ENCODE results near the gene ZNF805.

Gene ZNF805

GRCh38 chr19:57212109-57212508 is 28.3 kb upstream of the ZNF805 start:
- H3K4me3 ChIP-seq (replicated peaks; ENCODE audit: low read depth, low read length) = no peak overlapping the region
- no peak for TF ChIP-seq CTCF (IDR thresholded peaks at IDR 0.05; ENCODE audit: low read depth, low read length, missing control alignments)
- no peak for DNase-seq (ENCODE audit: extremely low read depth, low read depth)

GRCh38 chr19:57227502-57227901 is 12.9 kb upstream of the ZNF805 start:
- TF ChIP-seq CTCF (IDR thresholded peaks at IDR 0.05; ENCODE audit: low read depth, low read length, missing control alignments) = no peak
- DNase-seq (ENCODE audit: extremely low read depth, low read depth) = no peak
- no peak overlapping the region for H3K4me3 ChIP-seq (replicated peaks; ENCODE audit: low read depth, low read length)

- no peak for TF ChIP-seq CTCF (IDR thresholded peaks at IDR 0.05; ENCODE audit: low read depth, low read length, missing control alignments)
- H3K4me3 ChIP-seq (replicated peaks; ENCODE audit: low read depth, low read length) = no peak overlapping the region
- DNase-seq (ENCODE audit: extremely low read depth, low read depth) = no peak
Measured at GRCh38 chr19:57231686-57232085, 8.7 kb upstream of the ZNF805 start.

GRCh38 chr19:57233207-57233606 is 7.2 kb upstream of the ZNF805 start:
- DNase-seq (ENCODE audit: extremely low read depth, low read depth) = no peak
- TF ChIP-seq CTCF (IDR thresholded peaks at IDR 0.05; ENCODE audit: low read depth, low read length, missing control alignments) = no peak
- no peak overlapping the region for H3K4me3 ChIP-seq (replicated peaks; ENCODE audit: low read depth, low read length)

- H3K4me3 ChIP-seq (replicated peaks; ENCODE audit: low read depth, low read length) = peak overlapping the region; percentile 85
- no peak for DNase-seq (ENCODE audit: extremely low read depth, low read depth)
- no peak for TF ChIP-seq CTCF (IDR thresholded peaks at IDR 0.05; ENCODE audit: low read depth, low read length, missing control alignments)
Measured at GRCh38 chr19:57239982-57240310, 486 bp upstream of the ZNF805 start.

GRCh38 chr19:57241176-57241575 is 744 bp downstream of the ZNF805 start:
- TF ChIP-seq CTCF (IDR thresholded peaks at IDR 0.05; ENCODE audit: low read depth, low read length, missing control alignments) = no peak
- DNase-seq (ENCODE audit: extremely low read depth, low read depth) = no peak

GRCh38 chr19:57242821-57243220 is 2.4 kb downstream of the ZNF805 start:
- H3K4me3 ChIP-seq (replicated peaks; ENCODE audit: low read depth, low read length) = no peak overlapping the region
- DNase-seq (ENCODE audit: extremely low read depth, low read depth) = no peak
- no peak for TF ChIP-seq CTCF (IDR thresholded peaks at IDR 0.05; ENCODE audit: low read depth, low read length, missing control alignments)

More at GRCh38 chr19:57241176-57241575, 744 bp downstream of the ZNF805 start:
- peak overlapping the region; percentile 85 for H3K4me3 ChIP-seq (replicated peaks; ENCODE audit: low read depth, low read length)
